Measurements from ENCODE around the gene BICC1. TPM values are rescaled to one million over a fixed set of nuclear protein-coding genes. Genes with fewer than 3 reads are reported as not detected.
A peak's percentile ranks its signal among the peaks of the same experiment; 100 is the strongest.

BICC1 gene
- total and polyA plus RNA-seq, 8 donors: 0.29 to 25.0 (median 4.5) TPM

DNA sequence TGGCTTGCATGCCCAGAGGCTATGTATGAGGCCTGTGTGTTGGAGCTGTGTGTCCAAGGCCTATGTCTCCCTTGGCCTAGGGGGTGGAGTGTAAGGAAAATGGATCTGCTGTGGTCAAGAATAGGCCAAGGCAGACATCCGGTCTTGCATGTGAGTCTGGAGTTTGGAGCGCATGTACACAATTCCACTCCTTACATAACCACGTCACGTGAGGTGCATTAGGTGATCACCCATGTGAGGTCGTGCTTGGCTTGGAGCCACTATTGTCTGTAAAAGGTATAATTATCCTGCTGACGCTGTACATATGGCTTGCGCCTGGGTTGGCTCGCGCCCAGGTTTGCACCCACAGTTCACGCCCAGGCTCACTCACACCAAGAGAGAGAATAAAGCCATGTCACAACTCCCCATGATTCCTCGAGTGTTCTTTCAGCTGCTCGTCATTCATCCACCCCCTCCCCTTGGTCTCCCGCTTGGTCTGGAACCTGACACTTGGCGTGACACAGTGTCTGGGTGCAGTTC is 105.5 kb downstream of the BICC1 start:
- TF ChIP-seq EP300 (IDR thresholded peaks at IDR 0.05) (no peak), POLR2AphosphoS5 (IDR thresholded peaks at IDR 0.05) (no peak), POLR2A (IDR thresholded peaks at IDR 0.05) (no peak)
- TF ChIP-seq, protein P1, sequence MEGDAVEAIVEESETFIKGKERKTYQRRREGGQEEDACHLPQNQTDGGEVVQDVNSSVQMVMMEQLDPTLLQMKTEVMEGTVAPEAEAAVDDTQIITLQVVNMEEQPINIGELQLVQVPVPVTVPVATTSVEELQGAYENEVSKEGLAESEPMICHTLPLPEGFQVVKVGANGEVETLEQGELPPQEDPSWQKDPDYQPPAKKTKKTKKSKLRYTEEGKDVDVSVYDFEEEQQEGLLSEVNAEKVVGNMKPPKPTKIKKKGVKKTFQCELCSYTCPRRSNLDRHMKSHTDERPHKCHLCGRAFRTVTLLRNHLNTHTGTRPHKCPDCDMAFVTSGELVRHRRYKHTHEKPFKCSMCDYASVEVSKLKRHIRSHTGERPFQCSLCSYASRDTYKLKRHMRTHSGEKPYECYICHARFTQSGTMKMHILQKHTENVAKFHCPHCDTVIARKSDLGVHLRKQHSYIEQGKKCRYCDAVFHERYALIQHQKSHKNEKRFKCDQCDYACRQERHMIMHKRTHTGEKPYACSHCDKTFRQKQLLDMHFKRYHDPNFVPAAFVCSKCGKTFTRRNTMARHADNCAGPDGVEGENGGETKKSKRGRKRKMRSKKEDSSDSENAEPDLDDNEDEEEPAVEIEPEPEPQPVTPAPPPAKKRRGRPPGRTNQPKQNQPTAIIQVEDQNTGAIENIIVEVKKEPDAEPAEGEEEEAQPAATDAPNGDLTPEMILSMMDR (IDR thresholded peaks at IDR 0.05): no peak
- intact Hi-C loops (cut with DNase I; ENCODE audit: low total_unique reads): no loop called here
- Histone ChIP-seq H3K27me3 (no peaks in the 10 kb centered on the region), H3K36me3 (no peaks in the 10 kb centered on the region), H3K4me3 (no peak overlapping the region), H3K27ac (no peak overlapping the region), H3K4me1 (no peaks in the 10 kb centered on the region), H3K9me3 (no peaks in the 10 kb centered on the region)
- DNase-seq: no peak
- WGBS, 5 donors: 90 to 94% (median 91%) methylated on average over 11 to 14 of the region's 14 CpGs

DNA sequence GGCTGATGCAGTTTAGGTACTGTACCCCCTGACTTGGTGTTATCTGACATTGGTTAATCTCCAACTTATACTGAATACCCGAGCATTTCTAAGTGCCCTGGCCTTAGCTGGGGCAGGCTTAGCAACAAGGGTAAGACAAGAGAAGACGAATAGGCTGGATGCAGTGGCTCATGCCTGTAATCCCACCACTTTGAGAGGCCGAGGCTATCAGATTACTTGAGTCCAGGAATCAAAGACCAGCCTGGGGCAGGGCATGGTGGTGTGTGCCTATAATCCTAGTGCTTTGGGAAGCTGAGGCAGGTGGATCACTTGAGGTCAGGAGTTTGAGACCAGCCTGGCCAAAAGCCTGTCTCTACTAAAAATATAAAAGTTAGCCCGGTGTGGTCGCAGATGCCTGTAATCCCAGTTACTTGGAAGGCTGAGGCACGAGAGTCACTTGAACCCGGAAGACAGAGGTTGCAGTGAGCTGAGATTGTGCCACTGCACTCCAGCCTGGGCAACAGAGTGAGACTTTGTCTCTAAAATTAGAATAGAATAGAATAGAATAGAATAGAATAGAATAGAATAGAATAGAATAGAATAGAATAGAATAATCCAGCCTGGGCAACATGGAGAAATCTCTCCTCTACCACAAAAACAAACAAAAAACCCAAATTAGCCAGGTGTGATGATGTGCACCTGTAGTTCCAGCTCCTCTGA is 108.9 kb downstream of the BICC1 start:
- DNase-seq: no peak
- intact Hi-C loops (cut with DNase I; ENCODE audit: low total_unique reads): no loop called here
- H3K9me3 ChIP-seq: no peaks in the 10 kb centered on the region
- H3K27ac ChIP-seq: no peak overlapping the region
- no peak overlapping the region for H3K4me3 ChIP-seq
- H3K27me3 ChIP-seq: no peaks in the 10 kb centered on the region
- WGBS, 5 donors: 68 to 85% (median 77%) methylated on average over 7 of the region's 7 CpGs
- no peaks in the 10 kb centered on the region for H3K36me3 ChIP-seq
- H3K4me1 ChIP-seq: no peaks in the 10 kb centered on the region
- no peak for TF ChIP-seq POLR2AphosphoS5 (IDR thresholded peaks at IDR 0.05)
- TF ChIP-seq, protein P1 (IDR thresholded peaks at IDR 0.05): no peak
- no peak for TF ChIP-seq POLR2A (IDR thresholded peaks at IDR 0.05)
- no peak for TF ChIP-seq EP300 (IDR thresholded peaks at IDR 0.05)

DNA sequence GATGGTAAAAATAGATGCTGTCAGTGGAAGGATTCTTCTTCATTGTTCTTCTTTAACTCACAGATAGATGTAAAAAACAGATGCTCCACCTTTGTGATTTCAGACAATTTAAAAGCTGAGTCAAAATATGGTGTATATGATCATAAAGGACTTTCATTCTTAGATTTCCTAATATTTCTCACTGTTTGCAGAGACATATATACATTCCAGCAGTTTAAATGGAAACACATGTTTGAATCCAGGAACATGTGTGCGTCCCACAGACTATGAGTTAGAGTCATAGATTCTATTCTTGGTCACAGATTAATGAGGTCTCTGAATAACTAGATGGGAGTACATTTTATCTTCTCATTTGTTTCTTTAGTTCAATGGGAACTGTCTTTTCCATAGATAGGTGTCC is 109.6 kb downstream of the BICC1 start:
- intact Hi-C loops (cut with DNase I; ENCODE audit: low total_unique reads): no loop called here

DNA sequence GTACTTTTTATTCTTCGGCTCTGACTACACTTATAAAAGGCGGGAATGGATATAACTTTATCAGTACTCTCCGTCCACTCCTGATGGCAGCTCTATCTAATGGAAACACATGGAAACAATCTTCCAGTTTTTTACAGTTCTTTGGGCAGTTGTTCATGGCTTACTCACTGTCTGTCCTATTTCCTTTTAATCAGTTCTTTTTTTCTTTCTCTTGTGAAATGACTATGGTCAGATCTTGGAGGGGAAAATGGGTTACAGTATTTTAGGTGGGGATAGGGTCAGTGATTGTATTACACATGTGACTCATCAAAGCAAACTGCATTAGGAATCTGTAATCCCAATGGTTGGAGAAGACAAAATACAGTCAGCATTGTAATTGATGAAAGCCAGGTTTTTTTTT is 112.4 kb downstream of the BICC1 start:
- Histone ChIP-seq H3K9me3 (no peaks in the 10 kb centered on the region), H3K27me3 (no peaks in the 10 kb centered on the region), H3K4me3 (no peak overlapping the region), H3K4me1 (no peaks in the 10 kb centered on the region), H3K36me3 (no peaks in the 10 kb centered on the region), H3K27ac (no peak overlapping the region)
- no peak for TF ChIP-seq EP300 (IDR thresholded peaks at IDR 0.05)
- TF ChIP-seq POLR2AphosphoS5 (IDR thresholded peaks at IDR 0.05): no peak
- WGBS, 5 donors: 54 to 91% (median 74%) methylated on average over 3 of the region's 3 CpGs
- DNase-seq: no peak
- intact Hi-C loops (cut with DNase I; ENCODE audit: low total_unique reads): no loop called here

More for the DNA sequence above, 109.6 kb downstream of the BICC1 start:
- Histone ChIP-seq H3K4me3 (no peak overlapping the region), H3K27ac (no peak overlapping the region), H3K9me3 (no peaks in the 10 kb centered on the region), H3K4me1 (no peaks in the 10 kb centered on the region), H3K36me3 (no peaks in the 10 kb centered on the region), H3K27me3 (no peaks in the 10 kb centered on the region)
- WGBS, 5 donors: 88 to 98% (median 93%) methylated on average over 1 of the region's 1 CpG
- TF ChIP-seq, protein P1 (IDR thresholded peaks at IDR 0.05): no peak
- no peak for TF ChIP-seq EP300 (IDR thresholded peaks at IDR 0.05)
- no peak for TF ChIP-seq POLR2AphosphoS5 (IDR thresholded peaks at IDR 0.05)
- no peak for TF ChIP-seq POLR2A (IDR thresholded peaks at IDR 0.05)
- peak in 1 of 2 donors; percentile 37 for DNase-seq

DNA sequence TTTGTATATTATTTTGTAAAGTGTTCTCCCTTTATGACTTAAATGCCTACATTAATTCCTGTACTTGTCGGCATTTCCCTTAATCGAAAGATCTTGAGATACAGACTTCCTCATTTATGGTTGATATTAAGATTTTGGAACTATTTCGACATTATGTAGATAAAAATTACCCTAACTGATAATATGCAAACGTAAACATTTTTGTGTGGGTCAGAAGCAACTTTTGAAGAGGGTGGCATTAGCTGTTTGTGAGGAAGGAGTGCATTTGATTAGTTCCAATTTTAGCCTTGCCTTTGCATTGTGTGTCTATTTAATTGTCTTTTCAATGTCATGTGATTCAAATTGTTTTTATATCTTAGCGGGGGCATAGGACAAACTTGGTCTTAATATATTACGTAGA is 114.7 kb downstream of the BICC1 start:
- WGBS, 5 donors: 82 to 91% (median 86%) methylated on average over 6 of the region's 6 CpGs
- Histone ChIP-seq H3K4me3 (no peak overlapping the region), H3K4me1 (no peaks in the 10 kb centered on the region), H3K36me3 (no peaks in the 10 kb centered on the region), H3K27me3 (no peaks in the 10 kb centered on the region), H3K27ac (no peak overlapping the region), H3K9me3 (no peaks in the 10 kb centered on the region)
- intact Hi-C loops (cut with DNase I; ENCODE audit: low total_unique reads): no loop called here
- TF ChIP-seq POLR2A (IDR thresholded peaks at IDR 0.05) (no peak), POLR2AphosphoS5 (IDR thresholded peaks at IDR 0.05) (no peak), EP300 (IDR thresholded peaks at IDR 0.05) (no peak)
- TF ChIP-seq, protein P1 (IDR thresholded peaks at IDR 0.05): no peak
- no peak for DNase-seq
